ENCODE data around the gene ITGAV.

The ITGAV gene

DNA sequence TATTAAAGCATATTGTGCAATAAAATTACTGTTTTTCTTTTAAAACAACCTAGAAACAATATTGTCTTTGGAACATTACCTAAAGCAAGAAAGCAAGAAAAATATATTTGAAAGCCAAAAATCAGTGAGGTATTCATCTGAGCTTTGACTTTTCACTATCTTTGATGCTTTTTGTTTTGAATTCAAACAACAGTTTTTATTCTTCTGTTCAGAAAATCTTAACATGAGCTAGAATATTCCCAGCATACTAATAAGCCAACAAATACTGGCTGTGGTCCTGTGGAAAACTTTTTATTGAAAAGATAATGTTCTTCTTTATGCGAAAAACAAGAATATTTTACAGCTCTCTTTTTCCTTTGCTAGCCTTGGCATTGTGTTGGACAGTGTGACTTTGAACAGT, 123.8 kb downstream of the ITGAV start:
- Histone ChIP-seq H2AFZ (ENCODE audit: low read depth, low read length) (no peak overlapping the region), H3K36me3 (replicated peaks; ENCODE audit: low read depth, low read length) (no peaks in the 10 kb centered on the region), H3K27me3 (ENCODE audit: low read depth, low read length) (no peaks in the 10 kb centered on the region), H3K4me2 (ENCODE audit: low read length) (no peak overlapping the region), H3K4me3 (ENCODE audit: low read length) (no peak overlapping the region), H3K79me2 (ENCODE audit: low read length) (no peaks in the 10 kb centered on the region), H4K20me1 (ENCODE audit: insufficient read depth, low read length) (no peaks in the 10 kb centered on the region), H3K4me1 (ENCODE audit: low read length) (peaks cover 10% of the 10 kb centered on the region), H3K27ac (ENCODE audit: low read length) (no peak overlapping the region), H3K9ac (ENCODE audit: low read length) (no peak overlapping the region), H3K9me3 (ENCODE audit: insufficient read depth, low read length) (no peaks in the 10 kb centered on the region)
- TF ChIP-seq, protein P1, sequence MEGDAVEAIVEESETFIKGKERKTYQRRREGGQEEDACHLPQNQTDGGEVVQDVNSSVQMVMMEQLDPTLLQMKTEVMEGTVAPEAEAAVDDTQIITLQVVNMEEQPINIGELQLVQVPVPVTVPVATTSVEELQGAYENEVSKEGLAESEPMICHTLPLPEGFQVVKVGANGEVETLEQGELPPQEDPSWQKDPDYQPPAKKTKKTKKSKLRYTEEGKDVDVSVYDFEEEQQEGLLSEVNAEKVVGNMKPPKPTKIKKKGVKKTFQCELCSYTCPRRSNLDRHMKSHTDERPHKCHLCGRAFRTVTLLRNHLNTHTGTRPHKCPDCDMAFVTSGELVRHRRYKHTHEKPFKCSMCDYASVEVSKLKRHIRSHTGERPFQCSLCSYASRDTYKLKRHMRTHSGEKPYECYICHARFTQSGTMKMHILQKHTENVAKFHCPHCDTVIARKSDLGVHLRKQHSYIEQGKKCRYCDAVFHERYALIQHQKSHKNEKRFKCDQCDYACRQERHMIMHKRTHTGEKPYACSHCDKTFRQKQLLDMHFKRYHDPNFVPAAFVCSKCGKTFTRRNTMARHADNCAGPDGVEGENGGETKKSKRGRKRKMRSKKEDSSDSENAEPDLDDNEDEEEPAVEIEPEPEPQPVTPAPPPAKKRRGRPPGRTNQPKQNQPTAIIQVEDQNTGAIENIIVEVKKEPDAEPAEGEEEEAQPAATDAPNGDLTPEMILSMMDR (IDR thresholded peaks at IDR 0.05; ENCODE audit: low read depth, low read length), result no peak
- TF ChIP-seq EZH2phosphoT487 (IDR thresholded peaks at IDR 0.05; ENCODE audit: low read depth), result no peak

DNA sequence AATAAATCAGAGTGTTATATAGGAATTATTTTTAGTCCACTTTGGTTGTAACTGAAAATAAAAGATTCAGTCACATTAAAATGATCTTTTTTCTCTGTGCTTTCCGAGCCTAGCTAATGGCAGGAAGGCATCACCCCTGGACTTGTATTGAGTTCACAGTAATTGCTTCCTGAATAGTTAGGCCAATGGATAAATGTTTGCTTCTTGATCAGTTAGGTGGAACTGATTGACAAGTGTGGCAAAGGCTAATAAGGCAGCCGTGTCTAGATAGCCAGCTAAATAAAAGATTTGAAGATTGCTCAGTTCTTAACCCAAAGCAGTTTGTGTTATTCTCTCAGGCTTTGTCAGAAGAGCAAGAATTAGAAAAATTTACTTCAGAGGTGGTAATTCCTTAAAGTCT, 124.8 kb downstream of the ITGAV start:
- H3K4me2 ChIP-seq (ENCODE audit: low read length), result no peak overlapping the region
- H3K9ac ChIP-seq (ENCODE audit: low read length), result no peak overlapping the region
- no peak overlapping the region for H2AFZ ChIP-seq (ENCODE audit: low read depth, low read length)
- no peak overlapping the region for H3K4me3 ChIP-seq (ENCODE audit: low read length)
- no peak overlapping the region for H3K27ac ChIP-seq (ENCODE audit: low read length)
- TF ChIP-seq, protein P1 (IDR thresholded peaks at IDR 0.05; ENCODE audit: low read depth, low read length), result no peak
- TF ChIP-seq EZH2phosphoT487 (IDR thresholded peaks at IDR 0.05; ENCODE audit: low read depth), result no peak
- H3K27me3 ChIP-seq (ENCODE audit: low read depth, low read length), result no peaks in the 10 kb centered on the region
- H3K36me3 ChIP-seq (replicated peaks; ENCODE audit: low read depth, low read length), result no peaks in the 10 kb centered on the region
- H4K20me1 ChIP-seq (ENCODE audit: insufficient read depth, low read length), result no peaks in the 10 kb centered on the region
- H3K4me1 ChIP-seq (ENCODE audit: low read length), result peaks cover 6% of the 10 kb centered on the region
- H3K9me3 ChIP-seq (ENCODE audit: insufficient read depth, low read length), result no peaks in the 10 kb centered on the region
- no peaks in the 10 kb centered on the region for H3K79me2 ChIP-seq (ENCODE audit: low read length)

DNA sequence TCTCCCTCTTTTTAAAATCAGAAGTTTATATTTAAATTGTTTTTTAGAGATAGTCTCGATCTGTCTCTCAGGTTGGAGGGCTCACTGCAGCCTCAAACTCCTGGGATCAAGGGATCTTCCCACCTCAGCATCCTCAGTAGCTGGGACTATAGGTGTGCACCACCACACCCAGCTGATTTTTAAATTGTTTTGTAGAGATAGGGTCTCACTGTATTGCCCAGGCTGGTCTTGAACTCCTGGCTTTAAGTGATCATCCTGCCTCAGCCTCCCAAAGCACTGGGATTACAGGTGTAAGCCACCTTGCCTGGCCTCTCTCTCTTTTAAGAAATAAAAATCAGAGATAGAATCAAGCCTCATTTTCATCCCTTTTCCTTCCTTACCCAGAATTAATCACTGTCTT, 126.1 kb downstream of the ITGAV start:
- TF ChIP-seq, protein P1 (IDR thresholded peaks at IDR 0.05; ENCODE audit: low read depth, low read length), result no peak
- no peak for TF ChIP-seq EZH2phosphoT487 (IDR thresholded peaks at IDR 0.05; ENCODE audit: low read depth)
- H3K4me2 ChIP-seq (ENCODE audit: low read length), result no peak overlapping the region
- H2AFZ ChIP-seq (ENCODE audit: low read depth, low read length), result no peak overlapping the region
- H4K20me1 ChIP-seq (ENCODE audit: insufficient read depth, low read length), result no peaks in the 10 kb centered on the region
- H3K4me3 ChIP-seq (ENCODE audit: low read length), result no peak overlapping the region
- H3K9me3 ChIP-seq (ENCODE audit: insufficient read depth, low read length), result no peaks in the 10 kb centered on the region
- H3K36me3 ChIP-seq (replicated peaks; ENCODE audit: low read depth, low read length), result no peaks in the 10 kb centered on the region
- H3K79me2 ChIP-seq (ENCODE audit: low read length), result no peaks in the 10 kb centered on the region
- no peak overlapping the region for H3K27ac ChIP-seq (ENCODE audit: low read length)
- no peaks in the 10 kb centered on the region for H3K27me3 ChIP-seq (ENCODE audit: low read depth, low read length)
- no peaks in the 10 kb centered on the region for H3K4me1 ChIP-seq (ENCODE audit: low read length)
- H3K9ac ChIP-seq (ENCODE audit: low read length), result no peak overlapping the region

DNA sequence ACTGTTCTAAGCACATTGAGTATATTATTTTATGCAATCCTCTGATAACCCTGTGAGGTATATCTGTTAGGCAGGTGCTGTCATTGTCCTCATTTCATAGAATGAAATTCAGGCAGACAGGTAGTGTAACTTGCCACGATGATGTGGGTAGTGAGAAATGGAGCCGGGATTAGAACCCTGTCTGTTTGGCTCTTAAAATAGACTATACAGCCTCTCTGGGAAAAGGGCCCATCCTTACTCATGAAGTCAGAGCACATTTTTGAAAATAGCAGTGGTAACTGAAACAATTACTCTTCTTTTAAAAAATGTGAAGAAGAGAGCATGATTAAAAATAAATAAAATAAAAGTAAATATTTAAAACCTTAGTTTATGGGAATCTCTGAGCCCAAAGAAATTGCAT, 127.0 kb downstream of the ITGAV start:
- H3K4me1 ChIP-seq (ENCODE audit: low read length), result no peaks in the 10 kb centered on the region

More for the DNA sequence above, 127.0 kb downstream of the ITGAV start:
- no peak overlapping the region for H2AFZ ChIP-seq (ENCODE audit: low read depth, low read length)
- H3K36me3 ChIP-seq (replicated peaks; ENCODE audit: low read depth, low read length), result no peaks in the 10 kb centered on the region
- TF ChIP-seq EZH2phosphoT487 (IDR thresholded peaks at IDR 0.05; ENCODE audit: low read depth), result no peak
- TF ChIP-seq, protein P1 (IDR thresholded peaks at IDR 0.05; ENCODE audit: low read depth, low read length), result no peak
- H3K4me3 ChIP-seq (ENCODE audit: low read length), result no peak overlapping the region
- H4K20me1 ChIP-seq (ENCODE audit: insufficient read depth, low read length), result no peaks in the 10 kb centered on the region
- H3K9me3 ChIP-seq (ENCODE audit: insufficient read depth, low read length), result no peaks in the 10 kb centered on the region
- no peaks in the 10 kb centered on the region for H3K79me2 ChIP-seq (ENCODE audit: low read length)
- no peak overlapping the region for H3K4me2 ChIP-seq (ENCODE audit: low read length)
- H3K9ac ChIP-seq (ENCODE audit: low read length), result no peak overlapping the region
- no peaks in the 10 kb centered on the region for H3K27me3 ChIP-seq (ENCODE audit: low read depth, low read length)
- no peak overlapping the region for H3K27ac ChIP-seq (ENCODE audit: low read length)
